ENCODE data around the gene SYNDIG1L. TPM values are rescaled to one million over a fixed set of nuclear protein-coding genes. Genes with fewer than 3 reads are reported as not detected.

SYNDIG1L gene
- polyA plus RNA-seq, 1 donor (not counting 4 experiments of a cell fraction or from before 2014, with no cell fraction given), result not detected

- no peaks in the 10 kb centered on the region for H3K9me3 ChIP-seq (ENCODE audit: control insufficient read depth, low read depth, low read length)
- H3K79me2 ChIP-seq (ENCODE audit: control insufficient read depth, insufficient read depth, low read length), result no peaks in the 10 kb centered on the region
- no peak overlapping the region for H3K27ac ChIP-seq (ENCODE audit: control insufficient read depth, insufficient read depth, low read length)
- no peaks in the 10 kb centered on the region for H4K20me1 ChIP-seq (ENCODE audit: control insufficient read depth, extremely low read depth, insufficient read depth, low read length)
- no peak overlapping the region for H3K4me3 ChIP-seq (ENCODE audit: control insufficient read depth in 2 of 3, extremely low read depth in 1 of 3, insufficient read depth in 2 of 3, low read depth in 1 of 3, low read length in 3 of 3)
- dilution Hi-C loops (cut with MboI; ENCODE audit: extremely low pct_ligation_motif_present, low sequenced_read_pairs), result no loop called here
- H3K4me2 ChIP-seq (ENCODE audit: control insufficient read depth, extremely low read depth, insufficient read depth, low read depth, low read length), result no peak overlapping the region
- peaks cover 4% of the 10 kb centered on the region for H3K27me3 ChIP-seq (ENCODE audit: control insufficient read depth, extremely low read depth, insufficient read depth, low read length)
- TF ChIP-seq EZH2 (IDR thresholded peaks at IDR 0.05; ENCODE audit: low read length), result no peak
- no peak for TF ChIP-seq CTCF (optimal IDR thresholded peaks at IDR 0.05 in 1 of 3, IDR thresholded peaks at IDR 0.05 in 1 of 3, conservative IDR thresholded peaks at IDR 0.05 in 1 of 3; ENCODE audit: extremely low read depth in 1 of 3, insufficient read depth in 2 of 3, low read length in 3 of 3)
- no peak overlapping the region for H3K9ac ChIP-seq (ENCODE audit: control insufficient read depth, extremely low read depth, insufficient read depth, low read length)
- FAIRE-seq (no peak), DNase-seq (ENCODE audit: low read depth, low spot score) (no peak)
- H2AFZ ChIP-seq (ENCODE audit: control insufficient read depth, low read length), result no peak overlapping the region
- no peaks in the 10 kb centered on the region for H3K9me1 ChIP-seq (ENCODE audit: control insufficient read depth, extremely low read depth, insufficient read depth, low read length)
- H3K36me3 ChIP-seq (ENCODE audit: control insufficient read depth in 2 of 2, extremely low read depth in 1 of 2, insufficient read depth in 2 of 2, low read length in 2 of 2), result no peaks in the 10 kb centered on the region
- H3K4me1 ChIP-seq (ENCODE audit: control insufficient read depth, extremely low read depth, insufficient read depth, low read length), result no peaks in the 10 kb centered on the region
These were observed 57.6 kb downstream of the SYNDIG1L start for GRCh38 chr14:74368441-74368840.

- no peaks in the 10 kb centered on the region for H3K36me3 ChIP-seq (ENCODE audit: control insufficient read depth in 2 of 2, extremely low read depth in 1 of 2, insufficient read depth in 2 of 2, low read length in 2 of 2)
- no peaks in the 10 kb centered on the region for H3K9me3 ChIP-seq (ENCODE audit: control insufficient read depth, low read depth, low read length)
- no peak for FAIRE-seq
- peaks cover 4% of the 10 kb centered on the region for H3K27me3 ChIP-seq (ENCODE audit: control insufficient read depth, extremely low read depth, insufficient read depth, low read length)
- no peak for DNase-seq (ENCODE audit: low read depth, low spot score)
- no peak overlapping the region for H3K4me2 ChIP-seq (ENCODE audit: control insufficient read depth, extremely low read depth, insufficient read depth, low read depth, low read length)
- H3K9me1 ChIP-seq (ENCODE audit: control insufficient read depth, extremely low read depth, insufficient read depth, low read length), result no peaks in the 10 kb centered on the region
- H3K4me3 ChIP-seq (ENCODE audit: control insufficient read depth in 2 of 3, extremely low read depth in 1 of 3, insufficient read depth in 2 of 3, low read depth in 1 of 3, low read length in 3 of 3), result no peak overlapping the region
- no peaks in the 10 kb centered on the region for H3K79me2 ChIP-seq (ENCODE audit: control insufficient read depth, insufficient read depth, low read length)
- no peak overlapping the region for H3K9ac ChIP-seq (ENCODE audit: control insufficient read depth, extremely low read depth, insufficient read depth, low read length)
- H2AFZ ChIP-seq (ENCODE audit: control insufficient read depth, low read length), result no peak overlapping the region
- no peak overlapping the region for H3K27ac ChIP-seq (ENCODE audit: control insufficient read depth, insufficient read depth, low read length)
- H3K4me1 ChIP-seq (ENCODE audit: control insufficient read depth, extremely low read depth, insufficient read depth, low read length), result no peaks in the 10 kb centered on the region
- H4K20me1 ChIP-seq (ENCODE audit: control insufficient read depth, extremely low read depth, insufficient read depth, low read length), result no peaks in the 10 kb centered on the region
- TF ChIP-seq CTCF (optimal IDR thresholded peaks at IDR 0.05 in 1 of 3, IDR thresholded peaks at IDR 0.05 in 1 of 3, conservative IDR thresholded peaks at IDR 0.05 in 1 of 3; ENCODE audit: extremely low read depth in 1 of 3, insufficient read depth in 2 of 3, low read length in 3 of 3) (no peak), EZH2 (IDR thresholded peaks at IDR 0.05; ENCODE audit: low read length) (no peak)
- dilution Hi-C loops (cut with MboI; ENCODE audit: extremely low pct_ligation_motif_present, low sequenced_read_pairs), result no loop called here
These were observed 58.0 kb downstream of the SYNDIG1L start for GRCh38 chr14:74368026-74368425.
